WTC11 (cell line): ENCODE data around the gene DYNLRB2. TPM values are rescaled to one million over a fixed set of nuclear protein-coding genes. Genes with fewer than 3 reads are reported as not detected.

Experiments used
- ATAC-seq: fragments of 200-7000 bp; cut with Tn5 transposase; 2 replicates; pipeline ENCODE4 v1.10.0; 2021; ENCODE audit warnings: mild to moderate bottlenecking, moderate library complexity
- CTCF ChIA-PET: fragments of 300-600 bp; sonication (Branson Sonifier 250); formaldehyde crosslinking; loops from one replicate; lab custom pipeline; 2021; ENCODE audit warnings: antibody characterized with exemption; lab: Charles Lee
- POLR2A ChIA-PET: fragments of 350-600 bp; sonication (Branson Sonifier 250); formaldehyde crosslinking; loops from one replicate; lab custom pipeline; 2021; ENCODE audit warnings: antibody characterized with exemption; lab: Charles Lee
- DNase-seq: peaks from one replicate; pipeline ENCODE4 v3.0.0; 2021; ENCODE audit warnings: low spot score
- H3K27ac Mint-ChIP-seq: 2 replicates; pipeline ENCODE4 v1.8.0; 2021; ENCODE audit warnings: mixed read lengths
- H3K27me3 Mint-ChIP-seq: 2 replicates; pipeline ENCODE4 v1.8.0; 2021; ENCODE audit warnings: low read depth, mild to moderate bottlenecking, moderate library complexity, mixed read lengths
- H3K36me3 Mint-ChIP-seq: 2 replicates; pipeline ENCODE4 v1.8.0; 2021; ENCODE audit warnings: mixed read lengths
- H3K4me1 Mint-ChIP-seq: 2 replicates; pipeline ENCODE4 v1.8.0; 2022; ENCODE audit warnings: mixed read lengths
- H3K4me3 Mint-ChIP-seq: 2 replicates; pipeline ENCODE4 v1.8.0; 2021; ENCODE audit warnings: mild to moderate bottlenecking, moderate library complexity, mixed read lengths
- H3K9me3 Mint-ChIP-seq: 2 replicates; pipeline ENCODE4 v1.8.0; 2021; ENCODE audit warnings: mixed read lengths
- ATF1 ChIP-seq: sonication (generic); formaldehyde crosslinking; IDR thresholded peaks from 2 replicates; pipeline ENCODE4 v1.8.1; 2023; ENCODE audit warnings: mild to moderate bottlenecking, moderate library complexity, missing genetic modification reagents
- CTCF ChIP-seq: fragments of 200-600 bp; IDR thresholded peaks from 2 replicates; pipeline ENCODE4 v1.8.0; 2022; ENCODE audit warnings: antibody characterized with exemption
- FOXK1 ChIP-seq: sonication (generic); formaldehyde crosslinking; IDR thresholded peaks from 2 replicates; pipeline ENCODE4 v1.8.0; 2022; ENCODE audit warnings: mild to moderate bottlenecking, moderate library complexity, missing genetic modification reagents
- HMGA2 ChIP-seq: fragments of 250-450 bp; sonication (Bioruptor Pico); IDR thresholded peaks from 2 replicates; pipeline ENCODE4 v1.4.0; 2021; ENCODE audit warnings: mild to moderate bottlenecking, moderate library complexity
- HMGXB4 ChIP-seq: sonication (generic); formaldehyde crosslinking; IDR thresholded peaks from 2 replicates; pipeline ENCODE4 v1.8.1; 2023; ENCODE audit warnings: mild to moderate bottlenecking, moderate library complexity, missing genetic modification reagents
- IRF1 ChIP-seq: sonication (generic); formaldehyde crosslinking; IDR thresholded peaks from 2 replicates; pipeline ENCODE4 v1.8.0; 2023; ENCODE audit warnings: missing genetic modification reagents
- MXD4 ChIP-seq: fragments of 250-450 bp; sonication (Bioruptor Pico); IDR thresholded peaks from 2 replicates; pipeline ENCODE4 v1.8.0; 2021; ENCODE audit warnings: mild to moderate bottlenecking, moderate library complexity, borderline replicate concordance
- NR3C1 ChIP-seq: sonication (generic); formaldehyde crosslinking; conservative IDR thresholded peaks from 2 replicates; pipeline ENCODE4 v1.8.1; 2023; ENCODE audit warnings: low read depth, mild to moderate bottlenecking, missing genetic modification reagents
- PRDM15 ChIP-seq: sonication (generic); formaldehyde crosslinking; IDR thresholded peaks from 2 replicates; pipeline ENCODE4 v1.8.0; 2022; ENCODE audit warnings: missing genetic modification reagents
- RORB ChIP-seq: fragments of 250-450 bp; sonication (Bioruptor Pico); IDR thresholded peaks from 2 replicates; pipeline ENCODE4 v1.9.0; 2021; ENCODE audit warnings: mild to moderate bottlenecking
- SMAD3 ChIP-seq: sonication (generic); formaldehyde crosslinking; IDR thresholded peaks from 2 replicates; pipeline ENCODE4 v1.8.0; 2022; ENCODE audit warnings: missing genetic modification reagents, mild to moderate bottlenecking, borderline replicate concordance
- SOX15 ChIP-seq: fragments of 250-450 bp; sonication (Bioruptor Pico); IDR thresholded peaks from 2 replicates; pipeline ENCODE4 v1.9.0; 2021; ENCODE audit warnings: mild to moderate bottlenecking
- ZNF416 ChIP-seq: fragments of 250-450 bp; sonication (Bioruptor Pico); IDR thresholded peaks from 2 replicates; pipeline ENCODE4 v1.9.0; 2021; ENCODE audit warnings: mild to moderate bottlenecking, inconsistent platforms
- ZNF423 ChIP-seq: fragments of 250-450 bp; sonication (Bioruptor Pico); IDR thresholded peaks from 2 replicates; pipeline ENCODE4 v2.1.2; 2022; ENCODE audit warnings: mild to moderate bottlenecking, moderate library complexity
- ZNF425 ChIP-seq: fragments of 250-450 bp; sonication (Bioruptor Pico); conservative IDR thresholded peaks from 2 replicates; pipeline ENCODE4 v1.9.0; 2021; ENCODE audit warnings: mild to moderate bottlenecking
- ZNF671 ChIP-seq: fragments of 250-450 bp; sonication (Bioruptor Pico); IDR thresholded peaks from 2 replicates; pipeline ENCODE4 v1.8.0; 2021; ENCODE audit warnings: mild to moderate bottlenecking
- total RNA-seq: library from RNA; stranded (reverse); gene quantifications from 3 replicates; pipeline ENCODE4 v1.2.3, GENCODE V29; 2021
- TF ChIP-seq, protein P1 (sequence below): sonication (generic); formaldehyde crosslinking; IDR thresholded peaks from 2 replicates; pipeline ENCODE4 v1.8.0; 2022; ENCODE audit warnings: mild to moderate bottlenecking, missing genetic modification reagents
- TF ChIP-seq, protein P2 (sequence below): sonication (generic); formaldehyde crosslinking; IDR thresholded peaks from 2 replicates; pipeline ENCODE4 v1.8.1; 2022; ENCODE audit warnings: mild to moderate bottlenecking, missing genetic modification reagents, moderate library complexity, borderline replicate concordance
- TF ChIP-seq, protein P3 (sequence below): sonication (generic); formaldehyde crosslinking; IDR thresholded peaks from 2 replicates; pipeline ENCODE4 v1.8.1; 2023; ENCODE audit warnings: mild to moderate bottlenecking, missing genetic modification reagents, moderate library complexity

DYNLRB2 gene
- total RNA-seq, 1 experiment from 2014 or later, result not detected

GRCh38 chr16:80585764-80586163 lies 45.0 kb downstream of the DYNLRB2 start:
- ATAC-seq, result no peak
- Mint-ChIP-seq H3K36me3 (no peaks in the 10 kb centered on the region), H3K9me3 (peaks cover 46% of the 10 kb centered on the region), H3K4me3 (no peak overlapping the region), H3K27ac (no peak overlapping the region), H3K4me1 (no peaks in the 10 kb centered on the region), H3K27me3 (no peaks in the 10 kb centered on the region; the same call in 1 of the 2 replicates)
- no peak for DNase-seq
- TF ChIP-seq SMAD3 (CRISPR knock-in tag), result no peak
- TF ChIP-seq, protein P1, sequence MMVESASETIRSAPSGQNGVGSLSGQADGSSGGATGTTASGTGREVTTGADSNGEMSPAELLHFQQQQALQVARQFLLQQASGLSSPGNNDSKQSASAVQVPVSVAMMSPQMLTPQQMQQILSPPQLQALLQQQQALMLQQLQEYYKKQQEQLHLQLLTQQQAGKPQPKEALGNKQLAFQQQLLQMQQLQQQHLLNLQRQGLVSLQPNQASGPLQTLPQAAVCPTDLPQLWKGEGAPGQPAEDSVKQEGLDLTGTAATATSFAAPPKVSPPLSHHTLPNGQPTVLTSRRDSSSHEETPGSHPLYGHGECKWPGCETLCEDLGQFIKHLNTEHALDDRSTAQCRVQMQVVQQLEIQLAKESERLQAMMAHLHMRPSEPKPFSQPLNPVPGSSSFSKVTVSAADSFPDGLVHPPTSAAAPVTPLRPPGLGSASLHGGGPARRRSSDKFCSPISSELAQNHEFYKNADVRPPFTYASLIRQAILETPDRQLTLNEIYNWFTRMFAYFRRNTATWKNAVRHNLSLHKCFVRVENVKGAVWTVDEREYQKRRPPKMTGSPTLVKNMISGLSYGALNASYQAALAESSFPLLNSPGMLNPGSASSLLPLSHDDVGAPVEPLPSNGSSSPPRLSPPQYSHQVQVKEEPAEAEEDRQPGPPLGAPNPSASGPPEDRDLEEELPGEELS (CRISPR knock-in tag), result no peak
- no peak for TF ChIP-seq HMGA2
- no peak for TF ChIP-seq MXD4
- TF ChIP-seq ZNF425, result no peak
- TF ChIP-seq NR3C1 (CRISPR knock-in tag), result no peak
- TF ChIP-seq SOX15 (CRISPR knock-in tag), result no peak
- no peak for TF ChIP-seq ZNF416 (CRISPR knock-in tag)
- no peak for TF ChIP-seq RORB (CRISPR knock-in tag)
- TF ChIP-seq, protein P2, sequence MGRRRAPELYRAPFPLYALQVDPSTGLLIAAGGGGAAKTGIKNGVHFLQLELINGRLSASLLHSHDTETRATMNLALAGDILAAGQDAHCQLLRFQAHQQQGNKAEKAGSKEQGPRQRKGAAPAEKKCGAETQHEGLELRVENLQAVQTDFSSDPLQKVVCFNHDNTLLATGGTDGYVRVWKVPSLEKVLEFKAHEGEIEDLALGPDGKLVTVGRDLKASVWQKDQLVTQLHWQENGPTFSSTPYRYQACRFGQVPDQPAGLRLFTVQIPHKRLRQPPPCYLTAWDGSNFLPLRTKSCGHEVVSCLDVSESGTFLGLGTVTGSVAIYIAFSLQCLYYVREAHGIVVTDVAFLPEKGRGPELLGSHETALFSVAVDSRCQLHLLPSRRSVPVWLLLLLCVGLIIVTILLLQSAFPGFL (CRISPR knock-in tag), result no peak
- POLR2A ChIA-PET, result no interaction called here
- CTCF ChIA-PET, result no interaction called here

- no peak for DNase-seq
- Mint-ChIP-seq H3K4me3 (no peak overlapping the region), H3K4me1 (no peaks in the 10 kb centered on the region), H3K27ac (no peak overlapping the region), H3K27me3 (no peaks in the 10 kb centered on the region), H3K9me3 (peaks cover 39% of the 10 kb centered on the region), H3K36me3 (no peaks in the 10 kb centered on the region)
- POLR2A ChIA-PET, result no interaction called here
- ATAC-seq, result no peak
- CTCF ChIA-PET, result no interaction called here
- TF ChIP-seq HMGXB4 (CRISPR knock-in tag) (no peak), FOXK1 (CRISPR knock-in tag) (no peak), ATF1 (CRISPR knock-in tag) (no peak), ZNF425 (no peak), SOX15 (CRISPR knock-in tag) (no peak), PRDM15 (CRISPR knock-in tag) (no peak), ZNF671 (no peak), CTCF (no peak), ZNF423 (CRISPR knock-in tag) (no peak), IRF1 (CRISPR knock-in tag) (no peak)
- TF ChIP-seq, protein P3, sequence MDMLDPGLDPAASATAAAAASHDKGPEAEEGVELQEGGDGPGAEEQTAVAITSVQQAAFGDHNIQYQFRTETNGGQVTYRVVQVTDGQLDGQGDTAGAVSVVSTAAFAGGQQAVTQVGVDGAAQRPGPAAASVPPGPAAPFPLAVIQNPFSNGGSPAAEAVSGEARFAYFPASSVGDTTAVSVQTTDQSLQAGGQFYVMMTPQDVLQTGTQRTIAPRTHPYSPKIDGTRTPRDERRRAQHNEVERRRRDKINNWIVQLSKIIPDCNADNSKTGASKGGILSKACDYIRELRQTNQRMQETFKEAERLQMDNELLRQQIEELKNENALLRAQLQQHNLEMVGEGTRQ, result no peak
These were observed 45.7 kb downstream of the DYNLRB2 start for GRCh38 chr16:80586476-80586875.
